Neural progenitor cell (in vitro differentiated cells): ENCODE results near the gene ING2. TPM values are rescaled to one million over a fixed set of nuclear protein-coding genes. Genes with fewer than 3 reads are reported as not detected.

Experiments used
- DNase-seq: peaks from one replicate; pipeline ENCODE4 v3.0.0-alpha.2; 2016; ENCODE audit warnings: low spot score
- H2AFZ ChIP-seq: fragments of 200-600 bp; sonication (generic); replicated peaks from 2 replicates; pipeline ENCODE4 v1.6.1; 2016; ENCODE audit warnings: antibody characterized with exemption
- H3F3A ChIP-seq: fragments of 200-600 bp; sonication (generic); 2 replicates; pipeline ENCODE4 v1.6.1; 2016; ENCODE audit warnings: antibody characterized with exemption, low read depth
- H3K27ac ChIP-seq: fragments of 200-600 bp; sonication (generic); 2 replicates; pipeline ENCODE4 v1.5.1; 2016; ENCODE audit warnings: mild to moderate bottlenecking
- H3K27me3 ChIP-seq: fragments of 200-600 bp; sonication (generic); 2 replicates; pipeline ENCODE4 v1.6.1; 2016; ENCODE audit warnings: mild to moderate bottlenecking, moderate library complexity
- H3K36me3 ChIP-seq: fragments of 200-600 bp; sonication (generic); 2 replicates; pipeline ENCODE4 v1.5.1; 2016
- H3K4me1 ChIP-seq: fragments of 200-600 bp; sonication (generic); 2 replicates; pipeline ENCODE4 v1.6.1; 2016; ENCODE audit warnings: mixed run types
- H3K4me2 ChIP-seq: fragments of 200-600 bp; sonication (generic); 2 replicates; pipeline ENCODE4 v1.6.1; 2016
- H3K4me3 ChIP-seq: fragments of 200-600 bp; sonication (generic); 2 replicates; pipeline ENCODE4 v1.5.1; 2016
- H3K79me2 ChIP-seq: fragments of 200-600 bp; sonication (generic); 2 replicates; pipeline ENCODE4 v1.6.1; 2016; ENCODE audit warnings: low read depth
- H3K9ac ChIP-seq: fragments of 200-600 bp; sonication (generic); 2 replicates; pipeline ENCODE4 v1.6.1; 2016
- H3K9me3 ChIP-seq: fragments of 200-600 bp; sonication (generic); 2 replicates; pipeline ENCODE4 v1.5.1; 2016; ENCODE audit warnings: low read depth
- H4K20me1 ChIP-seq: fragments of 200-600 bp; sonication (generic); 2 replicates; pipeline ENCODE4 v1.6.1; 2016; ENCODE audit warnings: low read depth
- H3K27ac Mint-ChIP-seq: 3 replicates; pipeline ENCODE4 v1.8.0; 2021; ENCODE audit warnings: mixed read lengths
- H3K27me3 Mint-ChIP-seq: 2 replicates; pipeline ENCODE4 v1.8.0; 2022; ENCODE audit warnings: low read depth, mild to moderate bottlenecking, inconsistent platforms, moderate library complexity, mixed read lengths; ENCODE audit not compliant: insufficient read depth
- H3K36me3 Mint-ChIP-seq: 3 replicates; pipeline ENCODE4 v1.8.0; 2021; ENCODE audit warnings: mixed read lengths
- H3K4me1 Mint-ChIP-seq: 3 replicates; pipeline ENCODE4 v1.8.0; 2021; ENCODE audit warnings: mixed read lengths
- H3K4me3 Mint-ChIP-seq: 3 replicates; pipeline ENCODE4 v1.8.0; 2021; ENCODE audit warnings: mild to moderate bottlenecking, moderate library complexity, mixed read lengths
- H3K9me3 Mint-ChIP-seq: 3 replicates; pipeline ENCODE4 v1.8.0; 2020; ENCODE audit warnings: mixed read lengths
- EZH2 ChIP-seq: fragments of 200-600 bp; sonication (generic); IDR thresholded peaks from 2 replicates; pipeline ENCODE4 v1.6.1; 2017; ENCODE audit warnings: antibody characterized with exemption, mild to moderate bottlenecking, moderate library complexity
- EZH2phosphoT487 ChIP-seq: fragments of 200-600 bp; sonication (generic); IDR thresholded peaks from 2 replicates; pipeline ENCODE4 v1.6.1; 2017; ENCODE audit warnings: antibody characterized with exemption
- total RNA-seq: library from RNA; depleted of rRNA; stranded (reverse); fragments of >200 nt; gene quantifications from 2 replicates; pipeline ENCODE4 v1.2.3, GENCODE V29; 2015; ENCODE audit warnings: low replicate concordance
- TF ChIP-seq, protein P1 (sequence below): fragments of 200-600 bp; sonication (generic); IDR thresholded peaks from 2 replicates; pipeline ENCODE4 v1.5.1; 2017; ENCODE audit warnings: antibody characterized with exemption, mild to moderate bottlenecking

The ING2 gene
- total RNA-seq, 1 donor from 2014 or later = 38.0 TPM

DNA sequence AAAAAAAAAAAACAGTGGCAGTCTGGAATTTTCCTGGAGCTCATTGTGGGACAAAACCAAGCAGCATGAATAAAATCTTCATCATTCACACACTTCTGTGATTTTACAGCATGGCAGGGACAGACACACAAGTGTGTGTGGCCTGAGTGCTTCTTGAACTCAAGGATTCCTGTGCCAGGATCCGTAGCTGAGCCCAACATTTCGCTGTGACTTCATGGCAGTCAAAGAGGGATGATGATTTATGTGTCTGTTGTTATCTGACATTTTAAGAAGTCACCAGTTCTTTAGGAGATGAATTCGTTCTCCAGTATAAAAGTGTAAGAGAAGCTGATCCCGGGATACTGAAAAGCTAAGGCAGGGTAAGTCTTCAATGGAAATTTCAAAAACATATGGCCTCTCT, 57.0 kb downstream of the ING2 start:
- TF ChIP-seq EZH2 (no peak), EZH2phosphoT487 (no peak)
- TF ChIP-seq, protein P1, sequence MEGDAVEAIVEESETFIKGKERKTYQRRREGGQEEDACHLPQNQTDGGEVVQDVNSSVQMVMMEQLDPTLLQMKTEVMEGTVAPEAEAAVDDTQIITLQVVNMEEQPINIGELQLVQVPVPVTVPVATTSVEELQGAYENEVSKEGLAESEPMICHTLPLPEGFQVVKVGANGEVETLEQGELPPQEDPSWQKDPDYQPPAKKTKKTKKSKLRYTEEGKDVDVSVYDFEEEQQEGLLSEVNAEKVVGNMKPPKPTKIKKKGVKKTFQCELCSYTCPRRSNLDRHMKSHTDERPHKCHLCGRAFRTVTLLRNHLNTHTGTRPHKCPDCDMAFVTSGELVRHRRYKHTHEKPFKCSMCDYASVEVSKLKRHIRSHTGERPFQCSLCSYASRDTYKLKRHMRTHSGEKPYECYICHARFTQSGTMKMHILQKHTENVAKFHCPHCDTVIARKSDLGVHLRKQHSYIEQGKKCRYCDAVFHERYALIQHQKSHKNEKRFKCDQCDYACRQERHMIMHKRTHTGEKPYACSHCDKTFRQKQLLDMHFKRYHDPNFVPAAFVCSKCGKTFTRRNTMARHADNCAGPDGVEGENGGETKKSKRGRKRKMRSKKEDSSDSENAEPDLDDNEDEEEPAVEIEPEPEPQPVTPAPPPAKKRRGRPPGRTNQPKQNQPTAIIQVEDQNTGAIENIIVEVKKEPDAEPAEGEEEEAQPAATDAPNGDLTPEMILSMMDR = no peak
- Mint-ChIP-seq H3K27me3 (peaks cover 9% of the 10 kb centered on the region), H3K27ac (no peak overlapping the region), H3K36me3 (no peaks in the 10 kb centered on the region), H3K4me3 (no peak overlapping the region), H3K9me3 (no peaks in the 10 kb centered on the region), H3K4me1 (peaks cover 33% of the 10 kb centered on the region)
- Histone ChIP-seq H3K4me3 (no peak overlapping the region), H4K20me1 (no peaks in the 10 kb centered on the region), H2AFZ (no peak overlapping the region), H3K9me3 (no peaks in the 10 kb centered on the region), H3K36me3 (no peaks in the 10 kb centered on the region), H3K4me2 (no peak overlapping the region), H3K79me2 (no peaks in the 10 kb centered on the region), H3K9ac (no peak overlapping the region), H3K4me1 (peaks cover 11% of the 10 kb centered on the region), H3F3A (peaks cover 5% of the 10 kb centered on the region), H3K27ac (no peak overlapping the region), H3K27me3 (no peaks in the 10 kb centered on the region)
- no peak for DNase-seq

Other genes with a start within 250 kb of the ING2 start
- gene CLDN22, start 184.8 kb upstream of the ING2 start, total RNA-seq = not detected in 2 replicates
- gene CLDN24, start 182.6 kb upstream of the ING2 start, total RNA-seq = not detected in 2 replicates
- gene CDKN2AIP, start 60.4 kb upstream of the ING2 start, total RNA-seq = 35.3 and 38.1 TPM in 2 replicates
- gene RWDD4, start 154.1 kb downstream of the ING2 start, total RNA-seq = 28.4 and 47.1 TPM in 2 replicates
- gene TRAPPC11, start 154.2 kb downstream of the ING2 start, total RNA-seq = 61.2 and 110 TPM in 2 replicates